Tibial nerve (tissue), 4 donors: ENCODE data around the gene METRNL. TPM values are rescaled to one million over a fixed set of nuclear protein-coding genes. Genes with fewer than 3 reads are reported as not detected.
"Not testable (repeated sequence)": the region's sequence is repeated elsewhere in the genome, so short reads cannot be mapped to it uniquely, and the experiment has no call there.

Experiments
- DNase-seq, 2 donors: peaks; one replicate each; pipeline ENCODE4 v3.0.0-alpha.2; 2019; ENCODE audit warnings: low spot score in 2 of 2
- H3K27ac ChIP-seq, 4 donors: fragments of 200-600 bp; sonication (generic) in 3 of 4; one replicate each; pipeline ENCODE4 v1.5.1; 2017 to 2019; ENCODE audit warnings: mild to moderate bottlenecking in 1 of 4
- H3K27me3 ChIP-seq, 2 donors: fragments of 200-600 bp; sonication (generic) in 1 of 2; one replicate each; pipeline versions ENCODE4 v1.5.1 to v1.6.0; 2017 to 2019
- H3K36me3 ChIP-seq, 3 donors: fragments of 200-600 bp; sonication (generic); one replicate each; pipeline ENCODE4 v1.5.1; 2018 to 2019
- H3K4me1 ChIP-seq, 4 donors: fragments of 200-600 bp; sonication (generic) in 3 of 4; one replicate each; pipeline ENCODE4 v1.5.1; 2017 to 2019
- H3K4me3 ChIP-seq, 4 donors: fragments of 200-600 bp; sonication (generic) in 3 of 4; one replicate each; pipeline ENCODE4 v1.5.1; 2017 to 2019; ENCODE audit warnings: mild to moderate bottlenecking in 1 of 4, moderate library complexity in 1 of 4
- H3K9me3 ChIP-seq, 4 donors: fragments of 200-600 bp; sonication (generic) in 3 of 4; one replicate each; pipeline ENCODE4 v1.5.1; 2017 to 2019
- CTCF ChIP-seq, 5 experiments: fragments of 200-600 bp in 3 of 5; fragments of 450-650 bp in 2 of 5; sonication (generic) in 3 of 5; IDR thresholded peaks; one replicate each; pipeline ENCODE4 v1.5.1; 2016 to 2019; ENCODE audit warnings: antibody characterized with exemption in 5 of 5, mild to moderate bottlenecking in 3 of 5, moderate library complexity in 2 of 5
- EP300 ChIP-seq, 2 donors: sonication (generic); formaldehyde crosslinking; IDR thresholded peaks; one replicate each; pipeline ENCODE4 v1.6.1; 2017; ENCODE audit warnings: antibody characterized with exemption in 2 of 2, mild to moderate bottlenecking in 1 of 2
- POLR2A ChIP-seq, 2 donors: fragments of 450-650 bp; IDR thresholded peaks; one replicate each; pipeline ENCODE4 v1.6.1; 2017; ENCODE audit warnings: antibody characterized with exemption in 2 of 2, mild to moderate bottlenecking in 2 of 2, moderate library complexity in 2 of 2
- WGBS, 2 donors: methylation state at CpG; one replicate each; pipeline ENCODE4 v1.1.5; 2018; 5-methylcytosine and 5-hydroxymethylcytosine counted together
- total RNA-seq, 4 donors: library from RNA; depleted of rRNA; stranded (reverse); fragments of >200 nt; gene quantifications; one replicate each; pipeline ENCODE4 v1.1.0, GENCODE V29; 2016

METRNL gene, protein sequence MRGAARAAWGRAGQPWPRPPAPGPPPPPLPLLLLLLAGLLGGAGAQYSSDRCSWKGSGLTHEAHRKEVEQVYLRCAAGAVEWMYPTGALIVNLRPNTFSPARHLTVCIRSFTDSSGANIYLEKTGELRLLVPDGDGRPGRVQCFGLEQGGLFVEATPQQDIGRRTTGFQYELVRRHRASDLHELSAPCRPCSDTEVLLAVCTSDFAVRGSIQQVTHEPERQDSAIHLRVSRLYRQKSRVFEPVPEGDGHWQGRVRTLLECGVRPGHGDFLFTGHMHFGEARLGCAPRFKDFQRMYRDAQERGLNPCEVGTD
- total RNA-seq, result 100 to 1,000 TPM; 112 to 162 (median 147) TPM

DNA sequence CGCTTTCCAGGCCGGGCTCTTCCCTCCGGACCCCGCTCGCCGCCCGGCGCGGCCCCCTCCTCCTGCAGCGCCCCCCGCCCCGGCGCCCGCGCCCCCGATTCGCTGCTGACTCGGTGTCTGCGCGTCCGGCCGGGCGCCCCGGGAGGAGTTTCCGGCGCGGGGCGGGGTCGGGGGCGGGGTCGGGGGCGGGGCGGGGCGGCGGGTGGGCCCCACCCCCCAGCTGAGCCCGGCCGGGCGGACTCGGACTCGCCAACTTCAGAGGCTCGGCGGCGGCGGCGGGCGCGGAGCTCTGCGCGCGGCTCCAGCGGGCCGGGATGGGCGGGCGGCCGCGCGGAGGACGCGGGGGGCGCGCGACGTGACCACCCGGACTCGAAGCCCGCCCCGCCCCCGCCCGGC is at the start of gene METRNL:
Gene METRNL, plus strand, starts transcription at position 258 of the 396 bp plus-strand sequence. CDS start 207 bp downstream, outside the sequence.
- no peaks in the 10 kb centered on the region for H3K36me3 ChIP-seq
- WGBS, 2 donors, result 0% methylated on average over 27 of the region's 69 CpGs; no CpG with 5 or more reads in 1 of the 2 donors
- peak within 1 kb of the TSS; percentile 91 to 97 (median 95) for H3K27ac ChIP-seq
- H3K4me1 ChIP-seq, result peaks cover 0 to 49% (median 40%) of the 10 kb centered on the region in 4 donors
- no peaks in the 10 kb centered on the region for H3K9me3 ChIP-seq
- peak in 1 of 2 donors; percentile 73 for DNase-seq
- peak within 1 kb of the TSS; percentile 79 to 96 (median 85) for H3K4me3 ChIP-seq
- no peaks in the 10 kb centered on the region for H3K27me3 ChIP-seq
- TF ChIP-seq CTCF (IDR thresholded peaks at IDR 0.05), result peak in 2 of 5 experiments; percentile 15 to 23
- TF ChIP-seq EP300 (IDR thresholded peaks at IDR 0.05), result peak in 1 of 2 donors; percentile 78
- peak; percentile 60 to 89 for TF ChIP-seq POLR2A (IDR thresholded peaks at IDR 0.05)

DNA sequence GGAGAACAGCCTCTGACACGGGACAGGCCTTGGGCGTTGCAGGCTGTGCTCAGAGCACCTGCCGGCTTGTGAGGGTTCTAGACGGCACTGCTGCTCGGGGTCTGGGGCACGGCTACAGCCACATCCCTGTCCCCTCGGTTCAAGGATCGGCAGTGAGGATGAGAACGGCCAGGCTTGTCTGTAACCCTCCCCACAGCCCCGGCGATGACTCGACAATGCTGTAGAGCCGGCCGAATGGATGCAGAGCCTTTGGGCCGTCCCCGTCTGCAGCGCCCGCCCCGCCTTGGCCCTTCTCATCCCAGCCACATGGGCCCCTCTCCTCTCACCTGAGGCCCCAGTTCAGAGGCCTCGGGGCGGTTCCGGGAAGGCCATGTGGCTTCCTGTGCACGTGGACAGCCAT is 49.0 kb upstream of the METRNL start:
- WGBS, 2 donors, result 86% methylated on average over 23 of the region's 23 CpGs
- no peak overlapping the region for H3K27ac ChIP-seq
- DNase-seq, result no peak
- peaks cover 0 to 34% (median 0%) of the 10 kb centered on the region in 3 donors for H3K36me3 ChIP-seq
- H3K4me1 ChIP-seq, result no peaks in the 10 kb centered on the region
- TF ChIP-seq EP300 (IDR thresholded peaks at IDR 0.05), result no peak
- TF ChIP-seq POLR2A (IDR thresholded peaks at IDR 0.05), result no peak
- no peak for TF ChIP-seq CTCF (IDR thresholded peaks at IDR 0.05)
- H3K4me3 ChIP-seq, result no peak overlapping the region
- H3K27me3 ChIP-seq, result no peaks in the 10 kb centered on the region
- no peaks in the 10 kb centered on the region for H3K9me3 ChIP-seq

DNA sequence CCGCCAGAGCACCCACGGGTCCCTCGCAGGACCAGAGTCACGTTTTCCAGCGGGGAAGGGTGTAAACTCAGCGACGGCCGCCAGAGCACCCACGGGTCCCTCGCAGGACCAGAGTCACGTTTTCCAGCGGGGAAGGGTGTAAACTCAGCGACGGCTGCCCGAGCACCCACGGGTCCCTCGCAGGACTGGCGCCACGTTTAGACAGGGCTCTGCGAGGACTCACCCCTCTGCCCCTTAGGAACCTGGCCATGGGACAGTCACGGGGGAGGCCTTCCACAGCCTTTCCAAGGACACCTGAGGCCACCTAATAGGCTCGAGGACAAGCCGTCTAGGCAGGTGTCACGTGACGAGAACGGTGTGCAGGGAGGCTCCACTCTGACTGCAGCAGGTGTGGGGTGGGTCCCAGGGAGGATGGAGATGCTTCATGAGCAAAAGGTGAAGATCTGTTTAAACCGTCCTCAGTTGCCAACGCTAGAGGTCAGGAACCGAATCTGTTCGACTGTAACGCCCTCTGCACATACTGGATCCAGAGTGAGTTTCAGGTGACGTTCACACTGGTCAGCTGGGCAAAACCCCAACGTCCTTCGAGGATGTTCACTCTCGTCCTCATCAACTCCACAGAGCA is 48.0 kb upstream of the METRNL start:
- Histone ChIP-seq H3K4me3 (no peak overlapping the region), H3K27ac (no peak overlapping the region), H3K4me1 (no peaks in the 10 kb centered on the region), H3K36me3 (peaks cover 0 to 35% (median 0%) of the 10 kb centered on the region in 3 donors), H3K27me3 (no peaks in the 10 kb centered on the region), H3K9me3 (no peaks in the 10 kb centered on the region)
- no peak for DNase-seq
- TF ChIP-seq EP300 (IDR thresholded peaks at IDR 0.05) (no peak), POLR2A (IDR thresholded peaks at IDR 0.05) (no peak), CTCF (IDR thresholded peaks at IDR 0.05) (no peak)
- 91% methylated on average over 32 to 34 of the region's 35 CpGs for WGBS, 2 donors

GRCh38 chr17:83031946-83032451 is 47.4 kb upstream of the METRNL start:
- 91 to 95% methylated on average over 26 to 27 of the region's 33 CpGs for WGBS, 2 donors
- H3K27ac ChIP-seq, DNase-seq: not testable (repeated sequence)

GRCh38 chr17:83032781-83033180 is 46.6 kb upstream of the METRNL start:
- H3K4me1 ChIP-seq, result no peaks in the 10 kb centered on the region
- H3K27me3 ChIP-seq, result no peaks in the 10 kb centered on the region
- 95% methylated on average over 18 of the region's 18 CpGs for WGBS, 2 donors
- DNase-seq, result no peak
- no peak overlapping the region for H3K4me3 ChIP-seq
- H3K36me3 ChIP-seq, result peaks cover 0 to 48% (median 0%) of the 10 kb centered on the region in 3 donors
- no peak for TF ChIP-seq EP300 (IDR thresholded peaks at IDR 0.05)
- TF ChIP-seq CTCF (IDR thresholded peaks at IDR 0.05), result no peak
- no peak for TF ChIP-seq POLR2A (IDR thresholded peaks at IDR 0.05)
- no peak overlapping the region for H3K27ac ChIP-seq
- H3K9me3 ChIP-seq, result no peaks in the 10 kb centered on the region

More at GRCh38 chr17:83031946-83032451, 47.4 kb upstream of the METRNL start:
- not testable (repeated sequence) for H3K9me3 ChIP-seq, H3K4me1 ChIP-seq, H3K27me3 ChIP-seq, H3K4me3 ChIP-seq
- peaks cover 0 to 41% (median 0%) of the 10 kb centered on the region in 3 donors for H3K36me3 ChIP-seq
